NCI-H446 (cell line): ENCODE results near the gene ALDH3B2.
"Not testable (repeated sequence)": the region's sequence is repeated elsewhere in the genome, so short reads cannot be mapped to it uniquely, and the experiment has no call there.

Experiments
- DNase-seq, 2 experiments: peaks; one replicate each; lab custom pipeline; 2025; lab: John Stamatoyannopoulos, UW

Gene ALDH3B2

GRCh38 chr11:67674442-67674871 is at the start of gene ALDH3B2:
TSS of gene ALDH3B2 (minus strand) at chr11:67674623. CDS start at chr11:67666935, 7,688 bp downstream.
- no peak for DNase-seq

- not testable (repeated sequence) for DNase-seq
Measured at GRCh38 chr11:67723036-67723435, 48.6 kb upstream of the ALDH3B2 start.

GRCh38 chr11:67716226-67716625 is 41.8 kb upstream of the ALDH3B2 start:
- DNase-seq: not testable (repeated sequence)

GRCh38 chr11:67715801-67716200 is 41.4 kb upstream of the ALDH3B2 start:
- DNase-seq: not testable (repeated sequence)

GRCh38 chr11:67713892-67714509 is 39.6 kb upstream of the ALDH3B2 start:
- not testable (repeated sequence) for DNase-seq

- DNase-seq: not testable (repeated sequence)
Measured at GRCh38 chr11:67711676-67712075, 37.3 kb upstream of the ALDH3B2 start.

- DNase-seq: not testable (repeated sequence)
Measured at GRCh38 chr11:67711212-67711611, 36.8 kb upstream of the ALDH3B2 start.

GRCh38 chr11:67709806-67710205 is 35.4 kb upstream of the ALDH3B2 start:
- DNase-seq: not testable (repeated sequence)

GRCh38 chr11:67705264-67705663 is 30.8 kb upstream of the ALDH3B2 start:
- DNase-seq: no peak

GRCh38 chr11:67704524-67704923 is 30.1 kb upstream of the ALDH3B2 start:
- DNase-seq: no peak

GRCh38 chr11:67703709-67704108 is 29.3 kb upstream of the ALDH3B2 start:
- not testable (repeated sequence) for DNase-seq

- no peak for DNase-seq
Measured at GRCh38 chr11:67700548-67701262, 26.3 kb upstream of the ALDH3B2 start.

- DNase-seq: no peak
Measured at GRCh38 chr11:67700141-67700540, 25.7 kb upstream of the ALDH3B2 start.

- DNase-seq: no peak
Measured at GRCh38 chr11:67699521-67699920, 25.1 kb upstream of the ALDH3B2 start.

GRCh38 chr11:67698247-67698646 is 23.8 kb upstream of the ALDH3B2 start:
- DNase-seq: peak in 1 of 2 experiments; percentile 21

GRCh38 chr11:67697846-67698245 is 23.4 kb upstream of the ALDH3B2 start:
- DNase-seq: no peak

GRCh38 chr11:67696998-67697397 is 22.6 kb upstream of the ALDH3B2 start:
- no peak for DNase-seq

GRCh38 chr11:67695606-67696005 is 21.2 kb upstream of the ALDH3B2 start:
- no peak for DNase-seq

- no peak for DNase-seq
Measured at GRCh38 chr11:67694875-67695555, 20.6 kb upstream of the ALDH3B2 start.

GRCh38 chr11:67691149-67691548 is 16.7 kb upstream of the ALDH3B2 start:
- DNase-seq: no peak

GRCh38 chr11:67689178-67689577 is 14.8 kb upstream of the ALDH3B2 start:
- DNase-seq: no peak

- DNase-seq: no peak
Measured at GRCh38 chr11:67687986-67688385, 13.6 kb upstream of the ALDH3B2 start.
